NCI-H146 treated with DMSO at 0.1 percent for 48 hours (cell line): ENCODE measurements around the gene UBFD1.
"Not testable (repeated sequence)": the region's sequence is repeated elsewhere in the genome, so short reads cannot be mapped to it uniquely, and the experiment has no call there.

Experiments
- DNase-seq: peaks from one replicate; lab custom pipeline; 2025; ENCODE audit not compliant: unreplicated experiment; lab: John Stamatoyannopoulos, UW

The UBFD1 gene

DNA sequence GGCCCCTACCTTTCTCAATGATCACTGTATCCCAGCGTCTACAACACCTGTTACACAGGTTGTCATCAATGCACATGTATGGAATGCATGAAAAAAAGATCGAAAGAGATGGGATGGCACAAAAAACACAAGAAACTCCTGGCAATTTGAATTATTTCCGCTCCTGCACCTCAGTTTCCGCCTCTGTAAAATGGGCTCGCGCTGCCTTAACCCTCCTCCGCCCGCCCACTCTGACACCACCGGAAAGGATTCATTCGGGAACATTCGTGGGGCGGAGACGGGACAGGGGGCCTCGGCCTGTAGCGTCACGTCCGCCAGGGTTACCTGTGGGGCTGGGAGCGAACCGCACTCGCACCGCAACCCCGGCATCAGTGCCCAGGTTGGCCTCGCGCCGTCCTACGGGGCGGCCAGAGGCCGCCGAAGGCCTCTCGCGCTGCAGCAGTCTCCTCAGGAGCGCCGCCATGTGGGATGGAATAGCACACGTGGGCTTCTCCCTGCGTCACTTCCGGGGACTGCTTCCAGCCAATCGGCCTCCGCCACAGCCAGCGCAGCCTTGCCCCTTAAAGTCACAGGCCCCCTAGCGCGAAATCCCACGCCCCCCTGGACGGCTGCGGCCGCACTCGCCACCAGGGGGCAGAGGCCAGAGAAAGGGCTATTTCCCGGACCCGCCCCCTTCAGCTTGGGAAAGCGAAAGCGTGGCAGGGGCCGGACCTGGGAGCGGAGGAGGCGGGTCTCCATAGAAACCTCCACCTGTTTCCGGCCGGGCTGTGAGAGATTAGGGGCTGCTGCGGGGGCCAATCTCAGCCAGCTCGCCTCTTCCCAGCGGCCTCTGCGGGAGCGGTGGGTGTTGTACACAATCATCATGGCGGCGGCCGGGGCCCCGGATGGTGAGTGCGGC lies at the start of gene UBFD1, which contains the start of gene EARS2:
TSS of gene UBFD1 (plus strand) at position 847 of the 898 bp plus-strand sequence. CDS start at position 863, 16 bp downstream.
TSS of gene EARS2 (minus strand) at position 470 of the 898 bp plus-strand sequence. CDS start at position 463, 7 bp downstream.
- DNase-seq: peak; percentile 100

DNA sequence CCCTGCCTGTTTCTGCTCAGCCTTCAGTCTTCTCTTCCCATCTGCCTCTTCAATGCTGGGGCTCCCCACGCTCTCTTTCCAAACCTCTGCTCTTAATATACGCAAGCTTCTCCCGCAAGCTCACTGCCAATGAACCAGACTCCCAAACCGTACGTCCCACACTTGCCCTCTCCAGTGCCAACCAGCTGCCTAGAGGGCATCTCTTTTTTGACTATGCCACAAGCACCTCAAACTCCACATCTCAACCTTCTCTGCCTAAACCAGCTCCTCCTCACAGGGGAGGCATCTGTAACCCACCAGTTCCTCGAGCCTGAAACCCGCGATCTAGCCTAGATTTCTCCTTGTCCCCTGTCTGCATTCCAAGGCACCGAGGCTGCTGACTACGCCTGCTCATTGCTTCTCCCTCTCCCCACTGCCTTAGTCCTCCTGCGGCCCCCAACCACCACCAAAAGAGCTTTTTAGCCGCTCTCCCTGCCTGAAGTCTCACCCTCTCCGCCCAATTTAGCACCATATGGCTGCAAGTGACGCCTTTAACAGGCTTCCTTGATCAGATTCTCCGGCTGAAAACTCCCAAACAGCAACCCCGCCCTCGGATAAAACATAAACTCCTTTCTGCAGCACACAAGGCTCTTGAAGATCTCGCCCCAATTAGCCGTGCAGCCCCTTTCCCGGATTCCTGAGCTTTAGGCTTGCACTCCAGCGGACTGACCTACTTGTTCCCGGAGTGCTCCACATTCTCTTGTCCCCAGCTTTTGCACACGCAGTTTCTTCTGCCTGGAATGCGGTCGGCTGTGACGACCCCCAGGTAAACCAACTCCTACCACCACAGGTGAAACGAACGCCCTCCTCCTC lies 48.7 kb upstream of the UBFD1 start:
- no peak for DNase-seq

DNA sequence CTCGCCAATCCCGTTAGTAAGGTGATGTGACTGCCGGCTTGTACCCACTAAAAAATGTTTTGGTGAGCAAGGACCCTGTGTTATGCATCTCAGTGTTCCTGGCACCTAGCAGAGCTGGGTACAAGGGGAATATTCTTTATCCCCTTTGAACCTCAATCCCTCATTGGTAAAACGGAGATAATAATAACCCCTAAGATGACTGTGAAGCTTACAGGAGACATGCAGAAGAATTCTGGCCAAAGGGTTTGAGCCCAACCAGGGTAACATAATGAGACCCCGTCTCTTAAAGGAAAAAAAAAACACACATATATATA lies 48.1 kb upstream of the UBFD1 start:
- DNase-seq: no peak

DNA sequence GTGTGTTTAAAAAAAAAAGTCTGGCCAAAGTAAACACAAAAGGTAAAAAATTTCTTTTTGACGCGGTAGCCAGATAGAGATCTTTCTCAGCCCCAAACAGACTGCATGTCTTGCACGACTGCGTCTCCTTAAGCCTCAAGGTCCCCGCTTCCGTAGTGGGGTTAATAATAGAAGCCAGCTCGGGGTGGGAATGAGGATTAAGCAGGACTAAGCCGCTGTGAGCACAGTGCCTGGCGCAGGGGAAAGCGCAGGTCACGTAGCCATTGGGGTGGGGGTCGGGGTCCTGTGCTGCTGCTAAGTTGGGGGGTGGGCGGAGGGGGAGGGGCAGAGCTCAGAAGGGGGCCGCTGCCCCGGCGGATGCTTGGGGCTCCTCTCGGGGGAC lies 47.8 kb upstream of the UBFD1 start:
- DNase-seq: peak; percentile 12

GRCh38 chr16:23510164-23510914 lies 47.2 kb upstream of the UBFD1 start, which contains the start of gene GGA2:
TSS of gene GGA2 (minus strand) at chr16:23510494. CDS start at chr16:23510411, 83 bp downstream.
- peak; percentile 75 for DNase-seq

DNA sequence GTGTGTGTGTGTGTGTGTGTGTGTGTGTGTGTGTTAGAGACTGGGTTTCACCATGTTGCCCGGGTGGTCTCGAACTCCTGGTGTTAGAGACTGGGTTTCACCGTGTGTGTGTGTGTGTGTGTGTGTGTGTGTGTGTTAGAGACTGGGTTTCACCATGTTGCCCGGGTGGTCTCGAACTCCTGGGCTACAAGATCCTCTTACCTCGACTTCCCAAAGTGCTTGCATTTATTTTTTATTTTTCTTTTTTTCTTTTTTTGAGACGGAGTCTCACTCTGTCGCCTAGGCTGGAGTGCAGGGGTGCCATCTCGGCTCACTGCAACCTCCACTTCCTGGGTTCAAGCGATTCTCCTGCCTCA lies 46.6 kb upstream of the UBFD1 start:
- not testable (repeated sequence) for DNase-seq

- DNase-seq: no peak
Measured at GRCh38 chr16:23511731-23512130, 45.8 kb upstream of the UBFD1 start.

- DNase-seq: no peak
Measured at GRCh38 chr16:23512168-23512695, 45.3 kb upstream of the UBFD1 start.

GRCh38 chr16:23514381-23515152 lies 43.0 kb upstream of the UBFD1 start:
- no peak for DNase-seq

DNA sequence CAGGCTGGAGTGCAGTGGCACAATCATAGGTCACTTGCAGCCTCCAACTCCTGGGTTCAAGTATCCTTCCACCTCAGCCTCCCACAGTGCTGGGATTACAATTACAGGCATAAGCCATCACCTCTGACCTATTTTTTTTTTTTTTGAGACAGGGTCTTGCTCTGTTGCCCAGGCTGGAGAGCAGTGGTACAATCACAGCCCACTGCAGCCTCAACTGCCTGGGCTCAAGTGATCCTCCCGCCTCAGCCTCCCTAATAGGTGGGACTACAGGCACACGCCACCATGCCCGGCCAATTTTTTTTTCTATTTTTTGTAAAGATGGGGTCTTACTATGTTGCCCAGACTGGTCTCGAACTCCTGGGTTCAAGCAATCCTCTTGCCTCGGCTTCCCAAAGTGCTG lies 41.6 kb upstream of the UBFD1 start:
- DNase-seq: no peak

GRCh38 chr16:23516366-23517137 lies 41.0 kb upstream of the UBFD1 start:
- no peak for DNase-seq

DNA sequence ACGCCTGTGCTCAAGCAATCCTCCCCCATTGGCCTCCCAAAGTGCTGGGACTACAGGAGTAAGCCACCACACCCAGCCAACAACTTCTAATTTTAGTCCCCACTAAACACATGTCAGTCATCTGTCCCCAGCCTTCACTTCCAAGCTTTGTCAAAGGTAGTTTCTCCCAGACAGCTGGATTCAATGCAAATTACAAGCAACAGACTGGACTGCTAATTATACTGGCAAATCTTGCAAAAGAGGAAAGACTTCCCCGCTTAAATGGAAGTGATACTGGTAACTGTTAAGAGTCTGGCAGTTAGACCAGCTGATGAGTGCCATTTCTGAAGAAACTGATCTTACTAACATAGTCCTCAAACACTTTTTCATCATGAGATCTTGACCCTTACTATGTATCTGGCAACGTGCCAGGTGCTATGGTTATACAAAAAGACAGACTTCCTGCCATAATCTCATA lies 39.1 kb upstream of the UBFD1 start:
- no peak for DNase-seq

GRCh38 chr16:23519282-23519681 lies 38.2 kb upstream of the UBFD1 start:
- no peak for DNase-seq

DNA sequence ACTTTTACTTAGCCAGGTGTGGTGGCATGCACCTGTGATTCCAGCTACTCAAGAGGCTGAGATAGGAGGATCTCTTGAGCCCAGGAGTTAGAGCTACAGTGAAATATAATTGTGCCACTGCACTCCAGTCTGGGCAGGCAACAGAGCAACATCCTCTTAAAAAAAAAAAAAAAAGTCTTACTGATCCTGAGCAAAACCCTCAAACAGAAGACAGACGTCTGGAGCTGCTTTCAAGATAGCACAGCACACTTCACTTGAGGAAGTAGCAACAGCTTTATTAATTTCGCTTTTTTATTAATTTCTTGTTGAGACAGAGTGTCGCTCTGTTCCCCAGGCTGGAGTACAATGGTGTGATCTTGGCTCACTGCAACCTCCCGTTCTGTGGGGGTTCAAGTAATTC lies 37.0 kb upstream of the UBFD1 start:
- no peak for DNase-seq

DNA sequence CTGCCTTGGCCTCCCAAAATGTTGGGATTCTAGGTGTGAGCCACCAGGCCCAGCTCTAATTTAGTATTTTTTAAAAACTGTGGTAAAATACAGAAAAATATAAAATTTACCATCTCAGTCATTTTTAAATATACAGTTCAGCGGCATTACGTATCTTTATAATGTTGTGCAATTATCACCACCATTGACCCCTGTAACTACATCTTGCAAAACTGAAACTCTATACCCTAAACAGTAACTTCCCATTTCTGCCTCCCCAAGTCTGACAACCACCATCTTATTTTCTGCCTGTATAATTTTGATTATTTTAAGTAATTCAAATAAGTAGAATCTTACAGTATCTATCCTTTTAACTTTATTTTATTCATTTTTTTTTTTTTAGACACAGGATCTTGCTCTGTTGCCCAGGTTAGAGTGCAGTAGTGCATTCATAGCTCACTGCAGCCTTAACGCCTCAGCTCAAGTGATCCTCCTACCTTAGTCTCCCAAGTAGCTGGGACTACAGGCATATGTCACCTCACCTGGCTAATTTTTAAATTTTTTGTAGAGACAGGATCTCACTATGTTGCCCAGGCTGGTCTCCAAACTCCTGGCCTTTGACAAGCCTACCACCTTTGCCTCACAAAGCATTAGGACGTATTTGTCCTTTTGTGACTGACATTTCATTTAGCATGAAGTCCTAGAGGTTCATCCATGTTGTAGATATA lies 36.3 kb upstream of the UBFD1 start:
- no peak for DNase-seq

DNA sequence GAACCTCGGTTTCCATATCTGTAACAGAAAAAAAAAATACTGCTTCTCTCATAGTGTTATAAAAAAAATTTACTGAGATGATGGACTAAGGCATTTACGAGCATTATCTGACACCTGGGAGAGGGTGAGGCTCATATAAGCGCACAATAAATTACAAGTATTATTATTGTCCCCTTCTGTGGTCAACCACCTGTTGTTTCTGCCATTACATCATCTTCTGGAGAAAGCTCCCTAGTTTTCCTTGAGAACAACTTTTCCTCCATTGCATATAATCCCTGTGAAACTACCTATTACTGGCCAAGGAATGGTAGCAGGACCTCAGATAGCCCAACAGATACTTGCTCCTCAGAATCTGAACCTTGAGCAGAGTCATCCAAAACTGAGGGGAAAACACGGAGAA lies 35.6 kb upstream of the UBFD1 start:
- DNase-seq: no peak

- no peak for DNase-seq
Measured at GRCh38 chr16:23523321-23523720, 34.2 kb upstream of the UBFD1 start.

DNA sequence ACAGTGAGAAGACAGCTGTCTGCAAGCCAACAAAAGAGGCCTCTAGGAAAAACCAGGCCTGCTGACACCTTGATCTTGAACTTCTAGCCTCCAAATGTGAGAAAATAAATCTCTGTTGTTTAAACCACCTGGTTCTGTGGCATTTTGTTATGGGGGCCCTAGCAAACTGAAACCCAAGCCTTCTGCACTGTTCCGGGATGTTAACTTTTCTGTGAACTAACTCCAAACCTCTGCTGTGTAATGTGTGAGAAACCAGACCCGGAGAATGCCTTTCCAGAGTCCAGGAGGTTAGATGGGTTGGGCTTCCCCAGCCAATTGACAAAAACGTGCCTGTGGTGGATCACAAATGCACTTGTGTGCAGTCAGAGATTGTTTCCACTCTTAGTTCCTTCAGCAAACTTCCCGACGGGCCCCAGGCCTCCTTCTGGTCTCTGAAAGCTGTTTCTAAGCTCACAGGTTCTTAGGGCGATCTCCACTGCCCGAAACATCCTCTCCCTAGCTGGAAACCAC lies 33.6 kb upstream of the UBFD1 start:
- no peak for DNase-seq

DNA sequence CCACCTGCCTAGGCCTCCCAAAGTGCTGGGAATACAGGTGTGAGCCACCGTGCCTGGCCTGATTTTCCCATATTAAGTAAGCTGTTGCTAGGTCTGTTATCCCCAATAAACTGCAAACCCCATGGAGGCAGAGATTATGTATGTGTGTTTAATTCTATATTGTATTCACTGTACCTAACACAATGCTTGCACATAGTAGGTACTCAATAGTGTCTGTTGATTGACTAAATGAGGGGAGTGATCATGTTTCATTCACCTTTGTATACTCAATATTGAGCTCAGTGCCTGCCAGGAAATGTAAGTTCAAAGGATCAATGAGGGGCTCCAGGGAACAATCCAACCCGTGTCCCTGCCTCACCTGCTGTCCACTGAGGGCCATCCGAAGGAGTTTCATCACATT lies 32.6 kb upstream of the UBFD1 start:
- no peak for DNase-seq
